A549 treated with RU486 at 1 μM for 4 hours (cell line): ENCODE data around the gene GAGE12J. TPM values are rescaled to one million over a fixed set of nuclear protein-coding genes. Genes with fewer than 3 reads are reported as not detected.

Experiments used
- total RNA-seq: library from RNA; stranded (reverse); fragments of 200-300 nt; extraction: Qiagen RNA extraction; gene quantifications from 5 replicates; pipeline ENCODE4 v1.2.3, GENCODE V29; 2022; ENCODE audit warnings: low read depth

The GAGE12J gene, protein sequence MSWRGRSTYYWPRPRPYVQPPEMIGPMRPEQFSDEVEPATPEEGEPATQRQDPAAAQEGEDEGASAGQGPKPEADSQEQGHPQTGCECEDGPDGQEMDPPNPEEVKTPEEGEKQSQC
- not detected in 5 replicates for total RNA-seq

DNA sequence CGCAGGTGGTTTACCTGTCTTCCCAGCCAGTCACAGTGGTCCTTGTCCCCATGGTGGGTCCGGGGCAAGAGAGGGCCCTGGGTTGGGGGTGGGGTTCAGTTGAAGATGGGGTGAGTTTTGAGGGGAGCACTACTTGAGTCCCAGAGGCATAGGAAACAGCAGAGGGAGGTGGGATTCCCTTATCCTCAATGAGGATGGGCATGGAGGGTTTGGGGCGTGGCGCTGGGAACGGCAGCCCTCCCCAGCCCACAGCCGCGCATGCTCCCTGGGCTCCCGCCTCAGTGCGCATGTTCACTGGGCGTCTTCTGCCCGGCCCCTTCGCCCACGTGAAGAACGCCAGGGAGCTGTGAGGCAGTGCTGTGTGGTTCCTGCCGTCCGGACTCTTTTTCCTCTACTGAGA, at the start of gene GAGE12J:
GAGE12J (plus strand) TSS at position 301 of the 400 bp plus-strand sequence. CDS start 1,157 bp downstream, outside the sequence.

DNA sequence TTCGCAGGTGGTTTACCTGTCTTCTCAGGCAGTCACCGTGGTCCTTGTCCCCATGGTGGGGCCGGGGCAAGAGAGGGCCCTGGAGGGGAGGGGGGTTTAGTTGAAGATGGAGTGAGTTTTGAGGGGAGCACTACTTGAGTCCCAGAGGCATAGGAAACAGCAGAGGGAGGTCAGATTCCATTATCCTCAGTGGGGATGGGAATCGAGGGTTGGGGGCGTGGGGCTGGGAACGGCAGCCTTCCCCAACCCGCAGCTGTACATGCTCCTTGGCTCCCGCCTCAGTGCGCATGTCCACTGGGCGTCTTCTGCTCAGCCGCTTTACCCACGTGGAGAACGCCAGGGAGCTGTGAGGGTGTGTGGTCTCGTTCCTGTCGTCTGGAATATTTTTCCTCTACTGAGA, 18.5 kb upstream of the GAGE12J start, which contains the start of gene GAGE10:
GAGE10 (plus strand) TSS at position 301 of the 400 bp plus-strand sequence. CDS start 1,214 bp downstream, outside the sequence.

DNA sequence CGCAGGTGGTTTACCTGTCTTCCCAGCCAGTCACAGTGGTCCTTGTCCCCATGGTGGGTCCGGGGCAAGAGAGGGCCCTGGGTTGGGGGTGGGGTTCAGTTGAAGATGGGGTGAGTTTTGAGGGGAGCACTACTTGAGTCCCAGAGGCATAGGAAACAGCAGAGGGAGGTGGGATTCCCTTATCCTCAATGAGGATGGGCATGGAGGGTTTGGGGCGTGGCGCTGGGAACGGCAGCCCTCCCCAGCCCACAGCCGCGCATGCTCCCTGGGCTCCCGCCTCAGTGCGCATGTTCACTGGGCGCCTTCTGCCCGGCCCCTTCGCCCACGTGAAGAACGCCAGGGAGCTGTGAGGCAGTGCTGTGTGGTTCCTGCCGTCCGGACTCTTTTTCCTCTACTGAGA, 9.4 kb downstream of the GAGE12J start, which contains the start of gene GAGE13:
GAGE13 (plus strand) TSS at position 301 of the 400 bp plus-strand sequence. CDS start 1,156 bp downstream, outside the sequence.

Other genes starting within 250 kb of the GAGE12J start
- gene PRAF2, start 248.0 kb upstream of the GAGE12J start, total RNA-seq, result 36.7 to 46.1 TPM (median 43.4 TPM) in 5 replicates
- 50.4 to 59.4 TPM (median 54.7 TPM) in 5 replicates for gene WDR45, start 242.2 kb upstream of the GAGE12J start, total RNA-seq
- gene GPKOW, start 198.3 kb upstream of the GAGE12J start, total RNA-seq, result 20.1 to 25.5 TPM (median 23.8 TPM) in 5 replicates
- 1.7 to 3.4 TPM (median 2.5 TPM) in 5 replicates for gene MAGIX, start 159.3 kb upstream of the GAGE12J start, total RNA-seq
- gene PLP2, start 150.1 kb upstream of the GAGE12J start, total RNA-seq, result 315 to 481 TPM (median 431 TPM) in 5 replicates
- 16.1 to 21.8 TPM (median 19.4 TPM) in 5 replicates for gene PRICKLE3, start 135.7 kb upstream of the GAGE12J start, total RNA-seq
- gene SYP, start 121.8 kb upstream of the GAGE12J start, total RNA-seq, result 2.2 to 3.3 TPM (median 2.8 TPM) in 5 replicates
- gene CACNA1F, start 88.7 kb upstream of the GAGE12J start, total RNA-seq, result not detected in 5 replicates
- gene CCDC22, start 86.6 kb upstream of the GAGE12J start, total RNA-seq, result 12.2 to 15.8 TPM (median 14.2 TPM) in 5 replicates
- 0.06 to 0.33 TPM (median 0.10 TPM) in 5 replicates for gene FOXP3, start 57.3 kb upstream of the GAGE12J start, total RNA-seq
- 2.2 to 3.3 TPM (median 2.3 TPM) in 5 replicates for gene PPP1R3F, start 52.2 kb upstream of the GAGE12J start, total RNA-seq
- gene GAGE10, start 18.4 kb upstream of the GAGE12J start, total RNA-seq, result not detected in 5 replicates
- gene GAGE13, start 9.5 kb downstream of the GAGE12J start, total RNA-seq, result not detected in 5 replicates
- not detected in 5 replicates for gene GAGE12C, start 210.1 kb downstream of the GAGE12J start, total RNA-seq
- gene GAGE12D, start 219.7 kb downstream of the GAGE12J start, total RNA-seq, result not detected in 5 replicates
- gene GAGE12E, start 229.3 kb downstream of the GAGE12J start, total RNA-seq, result not detected in 5 replicates
- not detected in 5 replicates for gene GAGE12F, start 238.8 kb downstream of the GAGE12J start, total RNA-seq
- gene GAGE12G, start 248.4 kb downstream of the GAGE12J start, total RNA-seq, result not detected in 5 replicates